Left kidney (tissue), 2 donors: ENCODE measurements around the gene SSX2IP. TPM values are rescaled to one million over a fixed set of nuclear protein-coding genes. Genes with fewer than 3 reads are reported as not detected.
"Not testable (repeated sequence)": the region's sequence is repeated elsewhere in the genome, so short reads cannot be mapped to it uniquely, and the experiment has no call there.

Experiments used
- DNase-seq: peaks from one replicate; pipeline ENCODE4 v3.0.0-alpha.2; 2013
- polyA plus RNA-seq: library from polyadenylated mRNA; unstranded; fragments of 120-200 nt; gene quantifications from one replicate; pipeline ENCODE4 v1.2.1, GENCODE V29; 2013; ENCODE audit not compliant: insufficient read length

Gene SSX2IP
- polyA plus RNA-seq, 1 donor: 48.5 TPM

DNA sequence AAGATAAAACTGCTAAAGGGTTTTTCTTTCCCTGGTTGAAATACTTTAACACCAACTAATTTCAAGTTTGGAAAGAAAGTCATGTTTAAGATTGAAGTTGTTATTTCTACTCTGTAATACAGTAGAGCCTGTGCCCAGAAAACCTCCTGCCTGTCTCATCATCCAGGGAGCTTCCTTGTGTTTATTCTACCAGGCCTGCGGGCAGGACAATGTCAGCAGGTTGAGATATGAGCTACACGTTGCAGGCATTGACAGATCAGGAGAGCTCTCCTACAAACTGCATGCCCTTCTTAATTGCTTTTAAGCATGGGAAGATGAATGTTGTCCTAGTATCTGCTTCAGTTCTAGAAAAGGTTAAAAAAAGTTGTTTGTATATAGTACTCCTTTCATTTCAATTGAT lies 72.9 kb downstream of the SSX2IP start:
- DNase-seq: no peak

DNA sequence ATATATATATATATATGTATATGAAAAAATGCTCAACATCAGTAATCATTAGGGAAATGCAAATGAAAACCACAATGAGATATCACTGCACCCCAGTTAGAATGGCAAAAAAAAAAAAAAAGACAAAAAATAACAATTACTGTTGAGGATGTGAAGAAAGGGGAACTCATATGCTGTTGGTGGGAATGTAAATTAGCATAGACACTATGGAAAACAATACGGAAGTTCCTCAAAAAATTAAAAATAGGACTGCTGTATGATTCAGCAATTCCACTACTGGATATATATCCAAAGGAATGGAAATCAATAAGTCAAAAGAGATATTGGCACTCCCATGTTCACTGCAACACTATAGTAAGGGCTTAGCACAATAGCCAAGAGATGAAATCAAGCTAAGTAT lies 74.5 kb downstream of the SSX2IP start:
- DNase-seq: no peak

DNA sequence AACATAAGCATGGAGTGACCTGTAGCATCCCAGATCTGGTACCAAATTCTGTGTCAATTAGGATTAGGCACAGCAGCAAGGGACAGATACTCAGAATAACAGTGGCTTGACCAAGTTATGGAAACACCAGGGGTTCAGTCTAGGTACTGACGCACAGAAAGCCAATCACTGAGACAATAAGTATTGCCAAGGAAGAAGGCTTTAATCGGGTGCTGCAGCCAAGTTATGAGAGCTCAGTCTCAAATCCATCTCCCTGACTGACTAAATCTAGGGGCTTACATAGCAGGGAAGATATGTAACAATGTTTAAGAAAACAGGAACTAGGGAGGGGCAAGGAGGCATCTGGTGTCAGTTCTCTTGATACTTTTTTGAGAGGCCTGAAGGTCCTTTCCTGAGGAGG lies 76.4 kb downstream of the SSX2IP start:
- no peak for DNase-seq

DNA sequence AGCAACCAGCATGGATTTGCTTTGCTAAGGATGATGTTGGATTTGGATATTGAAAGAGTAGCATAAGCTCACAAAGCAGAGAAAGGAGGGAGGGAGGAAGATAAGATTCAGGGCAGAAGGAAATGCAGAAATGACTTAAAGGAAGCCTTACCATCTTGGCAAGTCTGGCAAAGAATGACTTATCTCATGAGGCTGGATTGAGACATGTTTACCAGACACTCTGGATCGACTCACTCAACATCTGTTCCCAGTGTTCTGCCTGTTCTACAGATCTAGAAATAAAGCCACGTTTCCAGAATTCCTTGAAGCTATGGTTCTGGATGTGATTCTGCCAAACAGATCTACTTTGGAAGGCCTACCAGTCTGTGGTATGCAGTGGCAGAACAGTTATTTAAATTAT lies 77.2 kb downstream of the SSX2IP start:
- DNase-seq: no peak

DNA sequence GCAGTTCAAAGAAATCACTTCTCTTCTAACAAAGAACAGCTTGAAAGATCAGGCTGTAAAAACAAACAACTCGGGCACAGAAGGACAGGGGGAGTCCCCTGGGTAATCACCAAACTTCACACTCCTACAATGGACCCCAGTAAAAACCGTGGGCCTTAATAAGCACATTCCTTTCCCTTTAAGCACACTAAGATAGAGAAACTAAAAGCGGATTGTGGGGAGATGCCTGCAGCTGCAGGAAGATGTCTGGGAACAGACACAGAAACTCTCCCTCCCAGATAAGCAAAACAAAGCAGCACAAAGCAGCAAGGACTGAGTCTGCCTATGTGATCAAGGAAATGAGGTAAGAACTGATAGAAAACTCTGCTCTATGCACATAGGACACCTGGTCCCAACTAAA lies 78.5 kb downstream of the SSX2IP start:
- DNase-seq: no peak

DNA sequence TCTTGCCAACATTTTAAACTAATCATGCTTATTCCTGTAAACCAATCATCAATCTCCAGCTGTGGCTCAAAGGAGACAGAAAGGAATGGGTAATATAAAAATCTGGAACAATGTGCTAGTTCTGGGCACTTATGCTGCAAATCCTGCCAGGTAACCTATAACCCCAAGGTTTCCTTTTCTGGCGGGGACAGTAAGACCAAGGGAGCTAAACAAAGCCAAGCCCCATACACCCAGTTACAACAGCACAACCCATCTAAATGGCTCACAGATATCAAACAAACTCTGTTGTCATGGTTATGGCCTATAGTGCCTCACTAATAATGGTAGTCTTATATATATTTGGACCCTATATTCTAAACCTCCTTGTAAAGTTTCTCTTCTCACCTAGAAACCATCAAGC lies 79.2 kb downstream of the SSX2IP start:
- no peak for DNase-seq

DNA sequence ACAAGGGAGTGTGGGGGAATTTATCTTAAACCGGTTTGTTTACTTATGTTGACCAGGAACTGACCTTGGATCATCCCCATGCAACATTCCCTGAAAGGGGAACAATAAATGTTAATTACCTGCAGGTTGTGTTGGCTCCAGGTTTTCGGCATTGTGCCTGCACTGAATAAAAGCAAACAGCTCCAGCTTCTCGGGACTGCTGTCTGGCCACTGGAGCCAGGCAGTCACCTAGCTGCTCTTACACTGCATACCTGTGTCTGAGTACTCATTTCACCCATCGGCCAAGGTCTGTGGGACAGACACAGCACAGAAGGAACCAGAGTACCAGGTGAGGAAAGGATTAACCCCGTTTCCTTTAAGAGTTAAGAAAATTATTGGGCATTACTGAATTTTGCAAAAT lies 83.3 kb downstream of the SSX2IP start:
- DNase-seq: no peak

DNA sequence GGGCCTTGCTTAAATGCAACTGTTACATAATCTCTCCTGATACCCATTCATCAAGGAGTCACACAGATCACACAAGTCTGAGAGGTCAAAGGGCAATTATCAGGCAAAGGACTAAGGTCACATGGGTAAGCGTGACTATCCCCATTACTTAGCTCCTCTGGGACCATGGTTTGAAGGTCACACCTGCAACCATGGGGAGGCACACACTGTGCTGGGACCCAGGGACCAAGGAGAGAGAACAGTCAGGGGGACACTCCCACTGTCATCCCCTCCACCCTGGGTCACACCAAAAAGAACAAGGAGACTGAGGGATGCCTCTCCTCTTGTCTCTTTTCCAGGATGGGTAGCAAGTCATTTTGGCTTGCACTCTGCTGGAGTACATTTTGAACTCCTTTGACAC lies 85.1 kb downstream of the SSX2IP start:
- no peak for DNase-seq

DNA sequence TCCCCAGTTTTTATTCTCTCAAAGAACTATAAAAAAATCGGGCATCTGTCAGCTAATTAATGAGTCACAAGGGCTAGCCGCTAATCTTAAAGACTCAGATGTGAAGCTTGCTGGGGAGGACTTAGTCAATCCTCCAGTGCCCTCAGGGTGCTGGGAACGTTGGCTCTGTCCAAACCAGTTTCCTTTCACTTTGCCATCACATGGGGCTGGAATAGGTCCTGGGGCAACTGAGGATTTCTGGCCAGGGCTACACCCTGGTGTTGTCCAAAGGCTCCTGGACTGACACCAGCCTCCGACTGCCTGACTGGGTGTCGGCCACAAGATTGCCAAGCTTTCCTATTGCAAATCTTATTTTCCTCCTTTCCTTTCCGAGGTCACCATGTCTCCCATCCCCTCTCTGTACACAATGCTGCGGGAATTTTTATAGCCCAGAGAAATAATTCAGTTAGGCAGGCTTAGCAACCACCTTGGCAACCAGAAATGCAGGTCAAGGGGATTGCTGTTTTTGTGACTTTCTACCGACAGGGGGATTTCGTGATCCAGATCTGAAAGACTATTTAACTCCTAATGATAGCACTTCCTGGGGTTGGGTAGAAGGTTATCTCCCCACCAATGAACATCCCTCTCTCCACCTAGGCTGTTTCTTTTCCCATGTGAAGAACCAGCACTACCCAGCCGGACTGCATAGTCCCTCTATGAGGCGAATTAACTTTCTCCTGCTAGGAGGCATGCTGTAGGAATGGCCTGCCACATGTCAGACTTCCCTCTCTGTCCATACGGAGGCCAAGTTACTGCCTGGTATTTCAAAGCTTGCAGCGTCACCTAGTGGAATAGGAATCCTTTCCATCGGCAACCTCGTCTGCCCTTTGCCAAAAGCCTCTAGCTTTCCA lies 86.1 kb downstream of the SSX2IP start:
- DNase-seq: no peak

DNA sequence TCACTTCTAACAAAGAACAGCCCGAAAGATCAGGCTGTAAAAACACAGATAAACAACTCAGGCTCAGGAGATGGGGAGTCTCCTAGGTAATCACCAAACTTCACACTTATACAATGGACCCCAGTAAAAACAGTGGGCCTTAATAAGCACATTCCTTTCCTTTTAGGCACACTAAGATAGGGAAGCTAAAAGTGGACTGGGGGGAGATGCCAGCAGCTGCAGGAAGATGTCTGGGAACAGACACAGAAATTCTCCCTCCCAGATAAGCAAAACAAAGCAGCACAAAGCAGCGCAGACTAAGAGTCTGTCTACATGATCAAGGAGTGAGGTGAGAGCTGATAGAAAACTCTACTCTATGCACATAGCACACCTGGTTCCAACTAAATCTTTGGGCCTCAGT lies 87.0 kb downstream of the SSX2IP start:
- no peak for DNase-seq

DNA sequence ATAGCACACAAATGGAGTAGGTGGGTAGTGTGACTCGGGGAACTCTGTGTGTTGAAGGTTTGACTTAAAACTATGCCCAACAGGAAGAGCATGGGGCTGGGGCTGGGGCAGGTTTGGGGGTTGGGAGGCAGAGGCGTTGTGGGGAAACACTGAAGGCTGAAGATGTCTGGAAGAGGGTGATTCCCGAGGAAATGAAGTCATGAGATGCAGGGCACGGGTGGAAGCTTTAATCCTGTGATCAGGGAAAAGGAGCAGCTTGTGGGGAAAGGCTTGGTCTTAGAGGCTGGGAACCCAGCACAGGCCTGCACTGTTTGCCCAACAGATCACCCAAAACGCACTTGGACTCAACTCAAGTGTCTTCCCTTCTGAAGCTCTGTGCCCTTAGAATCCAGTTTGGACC lies 89.5 kb downstream of the SSX2IP start:
- DNase-seq: no peak

DNA sequence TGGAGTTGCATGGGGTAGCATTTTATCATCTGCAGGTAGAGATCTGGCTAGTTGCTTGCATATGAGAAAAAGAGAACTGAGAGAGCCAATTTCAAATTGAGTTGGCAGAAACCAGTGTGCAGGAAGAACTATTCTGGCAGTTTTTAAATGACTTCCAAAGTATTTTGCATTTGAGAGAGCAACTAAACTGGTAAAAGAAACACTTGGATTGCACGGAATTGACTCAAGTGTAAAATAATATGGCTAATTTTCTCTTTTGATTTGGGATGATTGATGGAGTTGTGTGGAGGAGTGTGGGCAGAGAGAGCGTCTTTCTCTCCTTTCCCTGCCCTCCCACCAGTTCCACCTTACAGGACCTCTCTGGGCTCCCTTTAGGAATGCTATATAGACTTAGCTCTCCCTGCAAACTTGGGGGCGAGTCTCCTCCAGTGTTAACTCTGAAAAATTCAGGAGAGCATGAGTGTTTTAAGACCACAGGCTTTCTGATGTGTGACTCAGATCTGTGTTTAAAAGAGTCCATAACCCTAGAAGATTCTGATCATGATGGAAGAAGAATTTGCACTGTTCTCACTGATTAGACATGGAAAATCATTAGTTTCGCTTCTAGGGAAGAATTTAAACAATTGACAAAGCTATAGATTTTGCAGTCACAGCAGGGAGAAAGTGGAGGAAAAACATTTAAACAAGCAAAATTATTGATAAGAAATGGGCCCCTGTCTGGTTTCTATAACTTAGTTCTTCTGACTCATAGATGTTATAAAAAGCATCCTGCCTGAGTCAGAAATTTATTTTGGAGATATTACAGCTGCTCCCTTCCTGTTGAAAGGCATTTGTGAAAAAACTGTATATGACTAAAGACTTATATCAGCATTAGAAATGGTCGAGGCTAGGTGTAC lies 91.2 kb downstream of the SSX2IP start:
- no peak for DNase-seq

DNA sequence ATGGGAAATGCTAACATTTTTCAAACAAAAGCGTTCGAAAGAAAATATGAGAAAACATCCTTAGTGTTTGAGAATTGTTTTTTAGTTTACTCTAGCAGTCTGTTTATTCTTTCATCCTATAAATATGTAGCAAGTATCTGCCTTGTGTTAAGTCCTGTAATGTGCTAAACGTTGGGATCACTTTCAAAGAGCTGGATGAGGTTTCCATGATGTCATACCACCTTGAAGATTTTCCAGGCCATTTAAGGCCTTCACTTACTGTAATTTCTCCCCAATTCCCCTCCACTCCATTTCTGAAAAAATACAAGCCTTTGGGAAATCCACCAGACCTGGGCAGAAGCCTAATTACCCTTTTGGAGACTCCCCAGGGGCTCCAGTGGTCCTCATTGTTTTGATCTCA lies 91.8 kb downstream of the SSX2IP start:
- DNase-seq: no peak

DNA sequence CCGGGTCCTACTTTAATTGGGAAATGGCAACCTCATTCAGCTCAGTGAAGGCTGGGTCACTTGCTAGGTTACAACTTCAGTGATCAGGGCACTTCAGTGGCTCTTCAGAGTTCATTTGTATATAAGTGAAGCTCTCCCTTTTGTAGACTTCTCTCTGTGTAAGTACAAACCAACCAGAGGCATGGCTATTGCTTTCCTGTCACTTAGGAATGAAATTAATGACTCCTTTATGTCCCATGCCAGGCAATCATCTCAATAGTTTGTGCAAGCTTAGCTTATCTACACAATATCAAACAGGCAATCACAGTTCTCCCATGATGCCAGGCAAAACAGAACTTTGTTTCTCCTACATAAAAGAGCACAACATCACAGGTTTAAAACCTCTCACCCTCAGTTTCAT lies 93.2 kb downstream of the SSX2IP start:
- no peak for DNase-seq

DNA sequence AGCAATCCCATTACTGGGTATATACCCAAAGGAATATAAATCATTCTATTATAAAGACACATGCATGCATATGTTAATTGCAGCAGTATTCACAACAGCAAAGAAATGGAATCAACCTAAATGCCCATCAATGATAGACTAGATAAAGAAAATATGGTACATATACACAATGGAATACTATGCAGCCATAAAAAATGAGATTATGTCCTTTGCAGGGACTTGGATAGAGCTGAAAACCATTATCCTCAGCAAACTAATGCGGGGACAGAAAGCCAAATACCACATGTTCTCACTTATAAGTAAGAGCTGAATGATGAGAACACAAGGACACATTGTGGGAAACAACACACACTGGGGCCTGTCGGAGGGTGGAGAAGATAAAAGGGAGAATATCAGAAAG lies 95.3 kb downstream of the SSX2IP start:
- not testable (repeated sequence) for DNase-seq

Other genes with a start within 250 kb of the SSX2IP start
- gene RPF1, start 211.2 kb downstream of the SSX2IP start, polyA plus RNA-seq: 47.4 TPM
- 4.2 TPM for gene SPATA1, start 184.1 kb downstream of the SSX2IP start, polyA plus RNA-seq
- 162 TPM for gene GNG5, start 183.9 kb downstream of the SSX2IP start, polyA plus RNA-seq
- 25.4 TPM for gene CTBS, start 116.0 kb downstream of the SSX2IP start, polyA plus RNA-seq
- gene LPAR3, start 202.7 kb upstream of the SSX2IP start, polyA plus RNA-seq: 1.4 TPM